HG02678 (cell line): ENCODE results near the gene SRY.
"Not testable (repeated sequence)": the region's sequence is repeated elsewhere in the genome, so short reads cannot be mapped to it uniquely, and the experiment has no call there.

Experiments used
- ATAC-seq: cut with Tn5 transposase; IDR thresholded peaks from one replicate; pipeline ENCODE4 v1.9.1; 2021; ENCODE audit warnings: mild to moderate bottlenecking, moderate library complexity; ENCODE audit not compliant: unreplicated experiment

Gene SRY

DNA sequence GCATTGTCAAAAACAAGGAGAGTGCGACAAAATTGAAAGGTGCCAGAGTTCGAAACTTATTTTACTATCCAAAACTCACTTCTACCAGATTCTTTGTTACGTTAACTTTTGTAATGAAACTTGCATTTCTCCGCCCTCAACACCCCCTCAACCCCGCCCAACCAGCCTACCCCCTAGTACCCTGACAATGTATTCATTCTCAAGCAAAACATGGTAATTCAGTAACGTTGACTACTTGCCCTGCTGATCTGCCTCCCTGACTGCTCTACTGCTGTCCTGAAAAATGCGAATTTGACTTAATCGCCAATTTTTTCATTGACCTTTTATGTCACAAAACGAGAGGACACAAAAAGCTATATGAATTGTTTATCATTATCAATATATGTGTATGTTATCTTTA lies at the start of gene SRY:
TSS of gene SRY (minus strand) at position 83 of the 400 bp plus-strand sequence. CDS start at position 4, 79 bp downstream.
- ATAC-seq, result no peak

GRCh38 chrY:2837078-2837477 lies 49.6 kb upstream of the SRY start:
- no peak for ATAC-seq

DNA sequence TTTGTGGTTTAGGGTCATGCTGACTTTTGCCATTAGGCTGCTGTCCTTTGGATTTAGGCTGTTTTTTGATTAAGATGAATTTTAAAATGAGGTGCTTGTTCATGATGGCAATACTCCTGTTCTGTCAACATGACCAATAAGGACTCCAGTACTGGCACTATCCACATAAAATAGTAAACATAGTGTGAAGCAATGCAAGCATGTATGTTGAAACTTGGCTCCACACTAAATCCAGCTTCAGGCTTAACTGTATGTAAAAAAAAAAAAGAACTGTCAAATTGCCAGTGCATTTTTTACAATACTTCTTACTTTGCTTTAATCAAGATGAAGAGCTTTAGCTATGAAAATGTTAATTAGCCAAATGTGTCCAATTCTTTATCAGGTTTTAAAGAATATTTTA lies 47.7 kb upstream of the SRY start:
- no peak for ATAC-seq

GRCh38 chrY:2828497-2828896 lies 41.0 kb upstream of the SRY start:
- no peak for ATAC-seq

- no peak for ATAC-seq
Measured at GRCh38 chrY:2824471-2824870, 37.0 kb upstream of the SRY start.

- not testable (repeated sequence) for ATAC-seq
Measured at GRCh38 chrY:2817146-2817896, 29.8 kb upstream of the SRY start.

DNA sequence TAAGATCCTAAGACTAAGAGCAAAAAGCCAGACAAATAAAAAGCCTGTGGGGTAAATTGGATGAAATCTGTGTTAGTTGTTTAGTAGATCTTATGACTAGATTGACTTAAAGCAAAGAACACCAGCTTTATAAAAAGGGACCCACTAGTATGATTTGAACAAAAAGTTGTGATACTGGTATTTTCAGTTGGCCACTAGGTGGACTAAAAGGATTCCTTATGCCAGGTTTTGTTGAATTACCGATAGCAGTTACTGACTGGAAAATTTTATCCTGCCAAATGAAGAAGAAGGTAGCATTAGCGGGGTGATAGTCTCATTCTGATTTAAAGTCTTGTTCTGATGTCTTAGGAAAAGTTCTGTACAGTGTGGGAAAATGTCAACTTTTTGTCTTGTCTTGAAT lies 12.8 kb upstream of the SRY start:
- ATAC-seq, result no peak

DNA sequence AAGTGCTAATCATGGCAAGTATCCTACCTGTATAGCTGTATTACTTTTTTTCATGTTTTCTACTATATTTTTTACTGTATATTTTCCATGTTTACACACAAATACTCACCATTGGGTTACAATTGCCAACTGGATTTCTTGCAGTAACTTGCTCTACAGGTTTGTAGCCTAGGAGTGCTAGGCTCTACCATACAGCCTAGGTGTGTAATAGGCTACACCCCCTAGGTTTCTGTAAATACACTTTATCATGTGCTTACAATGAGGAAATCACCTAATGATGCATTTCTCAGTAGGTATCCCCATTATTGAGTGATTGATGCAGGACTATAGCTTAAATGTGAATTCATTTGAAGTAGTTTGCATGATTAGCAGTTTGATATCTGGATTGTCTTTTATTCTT lies 10.5 kb upstream of the SRY start:
- ATAC-seq, result no peak

- ATAC-seq, result no peak
Measured at GRCh38 chrY:2796977-2797523, 9.6 kb upstream of the SRY start.

- no peak for ATAC-seq
Measured at GRCh38 chrY:2789756-2790155, 2.3 kb upstream of the SRY start.

DNA sequence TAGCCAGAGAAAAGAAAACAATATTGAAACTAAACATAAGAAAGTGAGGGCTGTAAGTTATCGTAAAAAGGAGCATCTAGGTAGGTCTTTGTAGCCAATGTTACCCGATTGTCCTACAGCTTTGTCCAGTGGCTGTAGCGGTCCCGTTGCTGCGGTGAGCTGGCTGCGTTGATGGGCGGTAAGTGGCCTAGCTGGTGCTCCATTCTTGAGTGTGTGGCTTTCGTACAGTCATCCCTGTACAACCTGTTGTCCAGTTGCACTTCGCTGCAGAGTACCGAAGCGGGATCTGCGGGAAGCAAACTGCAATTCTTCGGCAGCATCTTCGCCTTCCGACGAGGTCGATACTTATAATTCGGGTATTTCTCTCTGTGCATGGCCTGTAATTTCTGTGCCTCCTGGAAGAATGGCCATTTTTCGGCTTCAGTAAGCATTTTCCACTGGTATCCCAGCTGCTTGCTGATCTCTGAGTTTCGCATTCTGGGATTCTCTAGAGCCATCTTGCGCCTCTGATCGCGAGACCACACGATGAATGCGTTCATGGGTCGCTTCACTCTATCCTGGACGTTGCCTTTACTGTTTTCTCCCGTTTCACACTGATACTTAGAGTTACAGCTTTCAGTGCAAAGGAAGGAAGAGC lies 488 bp downstream of the SRY start:
- ATAC-seq, result no peak
